PC-3 (cell line): ENCODE results near the gene FBXO34. TPM values are rescaled to one million over a fixed set of nuclear protein-coding genes. Genes with fewer than 3 reads are reported as not detected.
"Not testable (repeated sequence)": the region's sequence is repeated elsewhere in the genome, so short reads cannot be mapped to it uniquely, and the experiment has no call there.

ENCODE experiments used
- ATAC-seq: fragments of 200-7000 bp; cut with Tn5 transposase; 2 replicates; pipeline ENCODE4 v1.9.1; 2020; ENCODE audit warnings: mild to moderate bottlenecking, moderate library complexity
- BruUV-seq: library from RNA; stranded (reverse); fragments of 400-500 nt; replicated peaks from 2 replicates; lab custom pipeline; 2021; lab: Mats Ljungman, UMichigan
- CTCF ChIA-PET: fragments of 300-600 bp; sonication (Branson Sonifier 250); formaldehyde crosslinking; loops from one replicate; lab custom pipeline; 2022; ENCODE audit warnings: antibody characterized with exemption; lab: Charles Lee
- POLR2A ChIA-PET: fragments of 300-600 bp; sonication (Branson Sonifier 250); formaldehyde crosslinking; loops from one replicate; lab custom pipeline; 2022; ENCODE audit warnings: antibody characterized with exemption; ENCODE audit not compliant: unreplicated experiment; lab: Charles Lee
- DNase-seq: peaks from one replicate; pipeline ENCODE4 v3.0.0-alpha.2; 2015
- H2AFZ ChIP-seq: fragments of 300-600 bp; sonication (generic); 2 replicates; pipeline ENCODE4 v1.6.0; 2016; ENCODE audit warnings: antibody characterized with exemption, low read length
- H3F3A ChIP-seq: fragments of 300-600 bp; sonication (generic); one replicate; pipeline ENCODE4 v1.6.0; 2017; ENCODE audit warnings: antibody characterized with exemption, low read length, control low read depth, mild to moderate bottlenecking; ENCODE audit not compliant: unreplicated experiment
- H3K27ac ChIP-seq: fragments of 300-600 bp; sonication (generic); 2 replicates; pipeline ENCODE4 v1.5.1; 2016; ENCODE audit warnings: mild to moderate bottlenecking, low read length
- H3K27me3 ChIP-seq: fragments of 300-600 bp; sonication (generic); 2 replicates; pipeline ENCODE4 v1.6.1; 2016; ENCODE audit warnings: low read length, mixed read lengths
- H3K36me3 ChIP-seq: fragments of 300-600 bp; sonication (generic); 2 replicates; pipeline ENCODE4 v1.6.1; 2016; ENCODE audit warnings: low read depth, mixed run types, low read length, mixed read lengths
- H3K4me1 ChIP-seq: fragments of 300-600 bp; sonication (generic); 2 replicates; pipeline ENCODE4 v1.5.1; 2016; ENCODE audit warnings: low read length; ENCODE audit not compliant: insufficient read depth
- H3K4me2 ChIP-seq: fragments of 300-600 bp; sonication (generic); 2 replicates; pipeline ENCODE4 v1.6.0; 2016; ENCODE audit warnings: low read length
- H3K4me3 ChIP-seq: fragments of 300-600 bp; sonication (generic); 2 replicates; pipeline ENCODE4 v1.5.1; 2016; ENCODE audit warnings: mild to moderate bottlenecking, low read length, mixed read lengths
- H3K79me2 ChIP-seq: fragments of 300-600 bp; sonication (generic); 2 replicates; pipeline ENCODE4 v1.6.1; 2017; ENCODE audit warnings: low read length, mixed read lengths
- H3K9ac ChIP-seq: fragments of 300-600 bp; sonication (generic); 2 replicates; pipeline ENCODE4 v1.6.0; 2016; ENCODE audit warnings: mild to moderate bottlenecking, low read length
- H3K9me2 ChIP-seq: fragments of 300-600 bp; sonication (generic); replicated peaks from 2 replicates; pipeline ENCODE4 v1.6.1; 2016; ENCODE audit warnings: mixed run types, low read length, mixed read lengths
- H3K9me3 ChIP-seq: fragments of 300-600 bp; sonication (generic); 2 replicates; pipeline ENCODE4 v1.6.1; 2016; ENCODE audit warnings: low read length, mixed read lengths
- H4K20me1 ChIP-seq: fragments of 300-600 bp; sonication (generic); 2 replicates; pipeline ENCODE4 v1.6.1; 2016; ENCODE audit warnings: low read length, mixed read lengths
- CTCF ChIP-seq: fragments of 300-600 bp; sonication (generic); conservative IDR thresholded peaks from 2 replicates; pipeline ENCODE4 v1.5.1; 2017; ENCODE audit warnings: antibody characterized with exemption, low read depth, mild to moderate bottlenecking, low read length
- EZH2 ChIP-seq: fragments of 300-600 bp; sonication (generic); IDR thresholded peaks from one replicate; pipeline ENCODE4 v1.6.1; 2017; ENCODE audit warnings: antibody characterized with exemption, mild to moderate bottlenecking, low read length; ENCODE audit not compliant: unreplicated experiment
- EZH2phosphoT487 ChIP-seq: fragments of 300-600 bp; sonication (generic); IDR thresholded peaks from 2 replicates; pipeline ENCODE4 v1.6.1; 2018; ENCODE audit warnings: mild to moderate bottlenecking, antibody characterized with exemption, low read length, borderline replicate concordance
- intact Hi-C: fragments of 100-400 bp; cut with micrococcal nuclease; formaldehyde crosslinking; loops from 2 replicates; pipeline ENCODE4 v1.9.0; 2023
- total RNA-seq: library from RNA; depleted of rRNA; stranded (reverse); fragments of >200 nt; gene quantifications from 2 replicates; pipeline ENCODE4 v1.2.3, GENCODE V29; 2014

The FBXO34 gene
- total RNA-seq, 1 experiment from 2014 or later = 35.9 TPM

DNA sequence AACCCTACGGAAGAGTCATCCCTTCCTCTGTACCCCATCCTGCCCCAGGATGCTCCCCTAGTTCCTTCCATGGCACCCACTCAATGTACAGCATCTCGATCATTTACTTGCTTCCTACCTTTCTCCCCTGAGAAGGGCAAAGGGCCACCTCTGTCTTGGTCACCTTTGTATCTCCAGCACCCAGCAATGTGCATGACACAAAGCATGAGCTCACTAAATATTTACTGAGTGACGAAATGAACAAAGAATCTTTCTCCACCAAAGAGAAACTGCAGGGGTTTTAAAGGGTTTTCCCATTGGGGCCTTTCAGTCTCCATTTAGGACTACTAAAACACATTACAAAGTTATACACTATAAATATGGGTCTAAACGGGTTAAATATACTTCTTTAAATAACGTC, 109.8 kb downstream of the FBXO34 start:
- Histone ChIP-seq H2AFZ (no peak overlapping the region), H3K9me3 (no peaks in the 10 kb centered on the region), H3K4me1 (peaks cover 33% of the 10 kb centered on the region), H3K27ac (peak overlapping the region; percentile 31), H3K36me3 (peaks cover 37% of the 10 kb centered on the region), H3F3A (no peaks in the 10 kb centered on the region), H3K4me3 (no peak overlapping the region), H3K9me2 (no peaks in the 10 kb centered on the region), H3K9ac (no peak overlapping the region), H4K20me1 (no peaks in the 10 kb centered on the region), H3K79me2 (no peaks in the 10 kb centered on the region), H3K27me3 (no peaks in the 10 kb centered on the region), H3K4me2 (peak overlapping the region; percentile 4; the same call in 1 of the 2 replicates)
- intact Hi-C loops = no loop called here
- TF ChIP-seq CTCF = no peak
- no peak for TF ChIP-seq EZH2phosphoT487
- no peak for TF ChIP-seq EZH2
- DNase-seq (peak; percentile 78), ATAC-seq (peak; percentile 61)
- ChIA-PET CTCF (no interaction called here), POLR2A (no interaction called here)
- no TSS peak for BruUV-seq

- Histone ChIP-seq H3K4me2 (peak overlapping the region; percentile 4; the same call in 1 of the 2 replicates), H3F3A (no peaks in the 10 kb centered on the region), H3K9ac (no peak overlapping the region), H3K27me3 (no peaks in the 10 kb centered on the region), H3K4me3 (no peak overlapping the region), H3K9me2 (no peaks in the 10 kb centered on the region), H2AFZ (no peak overlapping the region), H3K79me2 (no peaks in the 10 kb centered on the region), H4K20me1 (no peaks in the 10 kb centered on the region), H3K4me1 (peaks cover 38% of the 10 kb centered on the region), H3K9me3 (no peaks in the 10 kb centered on the region), H3K36me3 (peaks cover 32% of the 10 kb centered on the region), H3K27ac (peak overlapping the region; percentile 31)
- intact Hi-C loops = no loop called here
- POLR2A ChIA-PET = no interaction called here
- CTCF ChIA-PET = no interaction called here
- no peak for ATAC-seq
- TF ChIP-seq EZH2phosphoT487 = no peak
- no peak for TF ChIP-seq CTCF
- TF ChIP-seq EZH2 = no peak
- DNase-seq = no peak
- no TSS peak for BruUV-seq
Observed at GRCh38 chr14:55381561-55381960, 110.3 kb downstream of the FBXO34 start.

DNA sequence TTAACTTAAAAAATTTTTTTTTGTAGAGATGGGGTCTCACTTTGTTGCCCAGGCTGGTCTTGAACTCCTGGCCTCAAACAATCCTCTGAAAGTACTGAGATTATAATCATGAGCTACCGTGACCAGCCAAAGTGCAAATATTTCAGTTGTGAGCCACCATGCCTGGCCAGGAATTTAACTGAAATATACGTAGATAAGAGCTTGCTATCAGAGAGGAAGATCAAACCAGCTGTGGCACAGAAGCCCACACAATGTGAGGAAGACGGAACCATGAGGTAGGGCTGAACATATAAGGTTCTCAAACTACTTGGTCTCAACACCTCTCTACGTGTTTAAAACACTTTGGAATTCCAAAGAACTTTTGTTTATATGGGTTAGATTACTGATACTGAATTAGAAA, 111.3 kb downstream of the FBXO34 start:
- TF ChIP-seq EZH2phosphoT487 (no peak), EZH2 (no peak), CTCF (no peak)
- no peak for DNase-seq
- no peaks in the 10 kb centered on the region for H3K79me2 ChIP-seq
- H3K4me3 ChIP-seq = no peak overlapping the region
- ATAC-seq = no peak
- no peaks in the 10 kb centered on the region for H3K27me3 ChIP-seq
- no peaks in the 10 kb centered on the region for H3K9me3 ChIP-seq
- H3K27ac ChIP-seq = no peak overlapping the region
- H4K20me1 ChIP-seq = no peaks in the 10 kb centered on the region
- CTCF ChIA-PET = no interaction called here
- H3K9ac ChIP-seq = no peak overlapping the region
- POLR2A ChIA-PET = no interaction called here
- no TSS peak for BruUV-seq
- no peak overlapping the region for H2AFZ ChIP-seq
- no peak overlapping the region for H3K4me2 ChIP-seq
- H3K36me3 ChIP-seq = peaks cover 26% of the 10 kb centered on the region
- H3F3A ChIP-seq = no peaks in the 10 kb centered on the region
- intact Hi-C loops = no loop called here
- H3K9me2 ChIP-seq = no peaks in the 10 kb centered on the region
- peaks cover 48% of the 10 kb centered on the region for H3K4me1 ChIP-seq

GRCh38 chr14:55383056-55383466, 111.8 kb downstream of the FBXO34 start:
- H2AFZ ChIP-seq, BruUV-seq, DNase-seq, H3K4me3 ChIP-seq, H3F3A ChIP-seq, H3K9me2 ChIP-seq, ATAC-seq, H4K20me1 ChIP-seq, H3K79me2 ChIP-seq, H3K27ac ChIP-seq, H3K9ac ChIP-seq, H3K9me3 ChIP-seq, H3K27me3 ChIP-seq, POLR2A ChIA-PET, CTCF ChIA-PET, H3K4me2 ChIP-seq, intact Hi-C loops: not testable (repeated sequence)
- peaks cover 53% of the 10 kb centered on the region for H3K4me1 ChIP-seq
- peaks cover 26% of the 10 kb centered on the region for H3K36me3 ChIP-seq
